Activated CD4-positive, alpha-beta T cell treated with anti-CD3 and anti-CD28 coated beads for 36 hours (primary cell): ENCODE measurements around the gene EHHADH. TPM values are rescaled to one million over a fixed set of nuclear protein-coding genes. Genes with fewer than 3 reads are reported as not detected.

Experiments used
- ATAC-seq: fragments of 200-7000 bp; cut with Tn5 transposase; one replicate; pipeline ENCODE4 v1.10.0; 2021; ENCODE audit warnings: mild to moderate bottlenecking, moderate library complexity
- CTCF ChIA-PET: fragments of 350-600 bp; sonication (Branson Sonifier 250); formaldehyde crosslinking; loops from one replicate; lab custom pipeline; 2021; ENCODE audit warnings: antibody characterized with exemption; lab: Charles Lee
- POLR2A ChIA-PET: fragments of 350-600 bp; sonication (Branson Sonifier 250); formaldehyde crosslinking; loops from one replicate; lab custom pipeline; 2021; ENCODE audit warnings: antibody characterized with exemption, inconsistent platforms; lab: Charles Lee
- DNase-seq: peaks from one replicate; pipeline ENCODE4 v3.0.0-alpha.2; 2020
- H3K27ac Mint-ChIP-seq: one replicate; pipeline ENCODE4 v1.8.0; 2021; ENCODE audit warnings: mixed read lengths
- H3K27me3 Mint-ChIP-seq: one replicate; pipeline ENCODE4 v1.8.0; 2021; ENCODE audit warnings: mixed read lengths
- H3K36me3 Mint-ChIP-seq: one replicate; pipeline ENCODE4 v1.8.0; 2021; ENCODE audit warnings: low read depth, mixed read lengths
- H3K4me1 Mint-ChIP-seq: one replicate; pipeline ENCODE4 v1.8.0; 2021; ENCODE audit warnings: mixed read lengths
- H3K4me3 Mint-ChIP-seq: one replicate; pipeline ENCODE4 v1.8.0; 2021; ENCODE audit warnings: mild to moderate bottlenecking, moderate library complexity, mixed read lengths
- H3K9me3 Mint-ChIP-seq: one replicate; pipeline ENCODE4 v1.8.0; 2021; ENCODE audit warnings: low read depth, mixed read lengths
- intact Hi-C, 2 experiments: fragments of 100-400 bp; cut with DNase I in 1 of 2; cut with micrococcal nuclease in 1 of 2; formaldehyde crosslinking; loops; one replicate each; pipeline versions ENCODE4 v1.14.2 to v1.15.1; 2022 to 2024; cut with DNase I, micrococcal nuclease
- total RNA-seq, 2 experiments: library from RNA; stranded (reverse); gene quantifications; one replicate each; pipeline ENCODE4 v1.2.3, GENCODE V29; 2021

EHHADH gene
- total RNA-seq, 2 experiments from 2014 or later: 2.7 to 3.3 TPM

- no peak overlapping the region for H3K27ac Mint-ChIP-seq
- peak; percentile 20 for ATAC-seq
- DNase-seq: no peak
- intact Hi-C loops: no loop called here
- H3K27me3 Mint-ChIP-seq: peaks cover 33% of the 10 kb centered on the region
- peaks cover 5% of the 10 kb centered on the region for H3K4me1 Mint-ChIP-seq
- POLR2A ChIA-PET: no interaction called here
- no peaks in the 10 kb centered on the region for H3K9me3 Mint-ChIP-seq
- H3K36me3 Mint-ChIP-seq: no peaks in the 10 kb centered on the region
- H3K4me3 Mint-ChIP-seq: no peak overlapping the region
- CTCF ChIA-PET: no interaction called here
Measured at GRCh38 chr3:185153861-185154629, 99.8 kb downstream of the EHHADH start.

GRCh38 chr3:185153171-185153771 lies 100.6 kb downstream of the EHHADH start:
- Mint-ChIP-seq H3K27me3 (peaks cover 28% of the 10 kb centered on the region), H3K4me1 (peaks cover 5% of the 10 kb centered on the region), H3K27ac (no peak overlapping the region), H3K4me3 (no peak overlapping the region), H3K36me3 (no peaks in the 10 kb centered on the region), H3K9me3 (no peaks in the 10 kb centered on the region)
- ChIA-PET CTCF (interaction anchor here (1.7 kb wide), 1 partner anchor 10 kb away, joined by 8 read pairs; no protein-coding TSS in a partner anchor), POLR2A (no interaction called here)
- DNase-seq (peak; percentile 38), ATAC-seq (peak; percentile 23)
- intact Hi-C loops: no loop called here

- H3K9me3 Mint-ChIP-seq: no peaks in the 10 kb centered on the region
Measured at GRCh38 chr3:185152410-185153170, 101.3 kb downstream of the EHHADH start, which contains the start of gene C3orf70. TSS of gene C3orf70 (minus strand) at chr3:185153060. CDS start at chr3:185152823, 237 bp downstream.

GRCh38 chr3:185151964-185152409 lies 101.9 kb downstream of the EHHADH start:
- CTCF ChIA-PET: interaction anchor here (0.6 to 1.7 kb wide), 2 partner anchors 11 to 121 kb away, joined by 3 to 8 read pairs; no protein-coding TSS in a partner anchor
- intact Hi-C loops: no loop called here
- DNase-seq (no peak), ATAC-seq (no peak)
- Mint-ChIP-seq H3K27ac (no peak overlapping the region), H3K9me3 (no peaks in the 10 kb centered on the region), H3K4me1 (peaks cover 5% of the 10 kb centered on the region), H3K27me3 (peaks cover 25% of the 10 kb centered on the region), H3K36me3 (no peaks in the 10 kb centered on the region), H3K4me3 (peak overlapping the region; percentile 59)
- POLR2A ChIA-PET: no interaction called here

More at GRCh38 chr3:185152410-185153170, 101.3 kb downstream of the EHHADH start, which contains the start of gene C3orf70:
- H3K27me3 Mint-ChIP-seq: peaks cover 27% of the 10 kb centered on the region
- ChIA-PET CTCF (interaction anchor here (0.6 to 1.7 kb wide), 2 partner anchors 11 to 122 kb away, joined by 3 to 8 read pairs; no protein-coding TSS in a partner anchor), POLR2A (no interaction called here)
- ATAC-seq (peak; percentile 72), DNase-seq (peak; percentile 49)
- no peak within 1 kb of the TSS for H3K27ac Mint-ChIP-seq
- intact Hi-C loops: no loop called here
- peak within 1 kb of the TSS; percentile 61 for H3K4me3 Mint-ChIP-seq
- H3K4me1 Mint-ChIP-seq: peaks cover 5% of the 10 kb centered on the region
- H3K36me3 Mint-ChIP-seq: no peaks in the 10 kb centered on the region

GRCh38 chr3:185151101-185151963 lies 102.5 kb downstream of the EHHADH start:
- no peak for DNase-seq
- peaks cover 21% of the 10 kb centered on the region for H3K27me3 Mint-ChIP-seq
- intact Hi-C loops: no loop called here
- POLR2A ChIA-PET: no interaction called here
- ATAC-seq: no peak
- H3K4me1 Mint-ChIP-seq: peaks cover 5% of the 10 kb centered on the region
- H3K9me3 Mint-ChIP-seq: no peaks in the 10 kb centered on the region
- no peak overlapping the region for H3K4me3 Mint-ChIP-seq
- CTCF ChIA-PET: interaction anchor here (0.6 to 1.7 kb wide), 3 partner anchors 12 to 277 kb away, joined by 3 to 8 read pairs (median 3); no protein-coding TSS in a partner anchor
- no peaks in the 10 kb centered on the region for H3K36me3 Mint-ChIP-seq
- no peak overlapping the region for H3K27ac Mint-ChIP-seq

- H3K9me3 Mint-ChIP-seq: no peaks in the 10 kb centered on the region
- H3K36me3 Mint-ChIP-seq: no peaks in the 10 kb centered on the region
- no peak overlapping the region for H3K27ac Mint-ChIP-seq
- H3K4me1 Mint-ChIP-seq: peaks cover 5% of the 10 kb centered on the region
- DNase-seq: no peak
- ChIA-PET POLR2A (no interaction called here), CTCF (interaction anchor here (0.6 to 1.0 kb wide), 2 partner anchors 158 to 276 kb away, joined by 3 read pairs; no protein-coding TSS in a partner anchor)
- no peak overlapping the region for H3K4me3 Mint-ChIP-seq
- peaks cover 24% of the 10 kb centered on the region for H3K27me3 Mint-ChIP-seq
- intact Hi-C loops: no loop called here
- no peak for ATAC-seq
Measured at GRCh38 chr3:185150561-185150960, 103.3 kb downstream of the EHHADH start.

- Mint-ChIP-seq H3K9me3 (no peaks in the 10 kb centered on the region), H3K4me1 (peaks cover 5% of the 10 kb centered on the region), H3K27me3 (peaks cover 24% of the 10 kb centered on the region), H3K36me3 (no peaks in the 10 kb centered on the region), H3K4me3 (no peak overlapping the region), H3K27ac (no peak overlapping the region)
- DNase-seq: no peak
- ChIA-PET CTCF (no interaction called here), POLR2A (no interaction called here)
- intact Hi-C loops: no loop called here
- no peak for ATAC-seq
Measured at GRCh38 chr3:185149591-185149990, 104.3 kb downstream of the EHHADH start.

- Mint-ChIP-seq H3K4me1 (no peaks in the 10 kb centered on the region), H3K27ac (no peak overlapping the region), H3K27me3 (peaks cover 13% of the 10 kb centered on the region), H3K4me3 (no peak overlapping the region), H3K36me3 (no peaks in the 10 kb centered on the region), H3K9me3 (no peaks in the 10 kb centered on the region)
- POLR2A ChIA-PET: no interaction called here
- DNase-seq: no peak
- intact Hi-C loops: no loop called here
- CTCF ChIA-PET: interaction anchor here (0.9 kb wide), 1 partner anchor 19 kb away, joined by 3 read pairs; no protein-coding TSS in a partner anchor
- no peak for ATAC-seq
Measured at GRCh38 chr3:185145511-185145910, 108.3 kb downstream of the EHHADH start.

GRCh38 chr3:185144784-185145183 lies 109.1 kb downstream of the EHHADH start:
- ATAC-seq (no peak), DNase-seq (no peak)
- ChIA-PET POLR2A (no interaction called here), CTCF (no interaction called here)
- Mint-ChIP-seq H3K4me3 (no peak overlapping the region), H3K27ac (no peak overlapping the region), H3K4me1 (no peaks in the 10 kb centered on the region), H3K27me3 (peaks cover 8% of the 10 kb centered on the region), H3K9me3 (no peaks in the 10 kb centered on the region), H3K36me3 (no peaks in the 10 kb centered on the region)
- intact Hi-C loops: no loop called here
